Right forelimb (tissue), 1 donor: ENCODE measurements around the gene TEC.

Experiments used
- DNase-seq: peaks from one replicate; pipeline ENCODE4 v3.0.0-alpha.2; 2018

The TEC gene

DNA sequence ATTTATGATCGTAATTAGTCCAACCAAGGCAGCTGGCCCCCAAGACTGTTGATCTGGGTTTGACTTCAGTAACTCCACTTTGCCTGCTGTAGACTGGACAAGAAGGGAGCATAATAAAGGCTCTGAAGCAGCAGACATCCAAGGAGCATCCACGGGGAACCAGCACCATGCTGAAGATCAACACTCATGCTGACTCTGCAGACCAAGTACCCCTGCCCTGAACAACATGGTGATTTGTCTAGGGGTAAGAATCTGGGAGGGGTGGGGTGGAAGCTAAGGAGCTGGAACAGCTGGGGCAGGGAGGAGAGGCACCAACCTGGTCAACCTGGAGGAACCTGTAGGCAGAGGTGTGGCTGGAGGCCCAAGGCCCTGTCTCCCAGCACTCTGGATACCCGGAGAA lies 2.1 kb downstream of the TEC start:
- DNase-seq, result no peak

DNA sequence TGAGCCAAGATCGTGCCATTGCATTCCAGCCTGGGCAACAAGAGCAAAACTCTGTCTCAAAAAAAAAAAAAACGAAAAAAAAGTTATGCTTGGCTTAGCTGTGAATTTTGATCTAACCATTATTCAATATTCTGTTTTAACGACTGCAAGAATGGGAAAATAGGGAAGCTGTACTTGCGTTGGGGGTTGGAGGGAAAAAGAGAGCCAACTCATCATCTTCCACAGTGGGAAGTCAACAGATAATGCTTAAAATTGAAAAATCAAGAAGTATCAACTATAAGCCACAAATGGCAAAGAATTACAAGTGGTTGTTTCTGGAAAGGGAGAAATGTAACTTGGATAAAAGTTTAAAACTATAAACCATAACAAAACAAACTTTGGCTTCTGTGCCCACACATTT lies 2.9 kb downstream of the TEC start:
- no peak for DNase-seq

DNA sequence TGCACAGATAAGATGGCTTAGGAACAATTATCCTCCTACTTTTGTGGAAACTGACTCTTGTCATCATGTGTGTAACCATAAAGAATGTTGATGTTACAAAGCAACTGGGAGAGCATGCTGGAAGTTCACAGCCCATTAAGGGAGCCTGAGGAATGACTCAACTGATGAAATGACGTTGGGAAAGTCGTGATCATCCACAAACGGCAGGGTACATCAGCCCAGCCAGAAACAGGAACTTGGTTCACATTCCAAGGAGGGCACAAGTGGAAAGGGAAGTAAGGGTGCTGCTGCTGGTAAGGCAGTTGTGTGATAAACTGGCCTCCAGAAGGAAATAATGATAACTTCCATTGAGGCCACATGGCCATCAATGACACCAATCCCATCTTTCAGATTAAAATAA lies 6.7 kb downstream of the TEC start:
- DNase-seq, result no peak

DNA sequence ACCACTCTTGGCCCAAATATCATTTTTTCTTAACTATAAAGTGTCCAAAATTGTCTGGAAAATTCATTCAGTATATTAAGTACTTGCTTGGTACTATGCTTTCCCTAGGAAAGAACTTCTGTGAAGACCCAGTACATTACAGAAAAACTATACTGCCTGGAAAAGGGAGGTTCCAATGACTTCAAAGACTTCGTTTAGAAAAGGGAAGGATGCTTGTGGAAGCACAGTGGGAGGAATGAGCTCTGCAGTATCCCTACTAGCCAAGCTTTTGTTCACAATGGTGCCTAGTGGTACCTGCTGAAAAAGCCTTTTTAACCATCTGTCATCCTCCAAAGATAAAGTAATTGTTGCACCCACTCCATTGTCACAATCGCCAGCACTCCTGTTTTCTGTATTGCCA lies 7.2 kb downstream of the TEC start:
- DNase-seq, result no peak

DNA sequence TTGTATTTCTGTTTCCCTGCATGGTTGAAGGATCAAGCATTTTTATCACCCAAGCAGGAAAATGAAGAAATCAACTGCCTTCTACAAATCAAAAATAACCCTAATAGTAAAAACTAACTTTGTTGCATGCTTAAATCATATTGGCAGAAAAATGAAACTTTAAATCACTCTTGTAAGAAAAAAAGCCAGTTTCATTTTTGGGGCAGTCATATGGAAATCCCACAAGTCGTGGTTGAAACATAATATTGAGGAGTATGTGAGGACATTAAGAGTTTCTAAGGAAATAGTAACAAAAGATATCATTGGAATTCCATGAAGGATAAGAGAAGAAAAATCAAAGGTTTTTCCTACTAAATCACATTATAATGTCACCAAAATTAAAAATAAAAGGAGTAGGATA lies 8.4 kb downstream of the TEC start:
- no peak for DNase-seq

DNA sequence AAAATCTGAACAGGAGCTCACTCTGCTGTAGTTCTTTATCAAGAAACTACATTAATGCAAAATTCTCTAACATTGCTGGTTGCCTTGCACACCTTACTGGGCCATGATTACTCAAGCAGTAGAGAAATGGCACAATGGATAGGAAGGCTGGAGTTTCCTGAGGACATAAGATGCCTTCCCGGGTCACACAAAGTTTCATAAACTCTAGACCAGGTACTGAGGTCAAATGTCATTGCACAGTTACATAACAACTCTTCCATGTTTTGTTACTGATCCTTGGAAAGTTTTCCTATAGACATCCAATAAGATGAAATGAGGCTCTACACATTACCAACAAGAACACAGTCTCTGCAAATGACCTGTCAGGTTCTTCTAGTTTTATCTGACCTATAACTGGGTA lies 9.9 kb downstream of the TEC start:
- DNase-seq, result no peak

DNA sequence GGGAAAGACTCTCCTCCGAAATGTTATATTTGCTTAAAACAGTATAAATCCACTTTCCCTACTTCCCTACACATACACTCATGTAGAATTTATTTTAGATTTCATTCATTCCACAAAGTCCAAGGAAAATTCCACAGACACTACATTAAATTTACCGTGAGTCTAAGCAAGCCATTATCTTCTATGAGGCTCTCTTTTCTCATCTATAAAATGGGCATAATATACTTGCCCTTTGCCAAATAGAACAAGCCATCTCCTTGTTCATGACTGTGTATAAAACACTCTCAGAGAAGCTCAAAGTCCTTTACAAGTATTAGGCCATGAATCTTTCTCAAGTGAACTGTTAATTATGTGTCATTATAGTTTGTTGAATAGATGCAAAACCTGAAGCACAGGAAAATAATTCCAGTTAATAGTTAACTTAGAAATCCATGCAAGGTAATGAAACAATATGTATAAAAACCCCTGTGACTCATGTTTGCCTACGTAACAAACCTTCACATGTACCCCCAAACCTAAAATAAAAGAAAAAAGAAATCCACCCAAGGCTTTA lies 10.7 kb downstream of the TEC start:
- no peak for DNase-seq

DNA sequence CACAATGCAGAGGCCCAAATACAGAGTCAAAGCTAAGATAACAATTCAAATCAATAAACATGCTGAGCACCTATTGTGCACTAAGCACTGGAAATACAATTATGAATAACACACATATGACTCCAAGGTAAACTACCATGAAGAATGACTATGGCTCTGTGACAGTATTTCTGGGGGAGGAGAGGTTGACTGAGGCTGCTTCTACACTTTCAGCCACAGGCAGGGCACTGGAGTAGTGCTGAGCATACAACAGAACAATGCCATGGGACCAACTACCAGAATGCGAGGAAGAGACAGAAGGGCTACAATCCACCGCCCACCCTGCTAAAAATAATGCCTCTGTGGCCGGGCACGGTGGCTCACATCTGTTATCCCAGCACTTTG lies 13.7 kb downstream of the TEC start:
- DNase-seq, result no peak

DNA sequence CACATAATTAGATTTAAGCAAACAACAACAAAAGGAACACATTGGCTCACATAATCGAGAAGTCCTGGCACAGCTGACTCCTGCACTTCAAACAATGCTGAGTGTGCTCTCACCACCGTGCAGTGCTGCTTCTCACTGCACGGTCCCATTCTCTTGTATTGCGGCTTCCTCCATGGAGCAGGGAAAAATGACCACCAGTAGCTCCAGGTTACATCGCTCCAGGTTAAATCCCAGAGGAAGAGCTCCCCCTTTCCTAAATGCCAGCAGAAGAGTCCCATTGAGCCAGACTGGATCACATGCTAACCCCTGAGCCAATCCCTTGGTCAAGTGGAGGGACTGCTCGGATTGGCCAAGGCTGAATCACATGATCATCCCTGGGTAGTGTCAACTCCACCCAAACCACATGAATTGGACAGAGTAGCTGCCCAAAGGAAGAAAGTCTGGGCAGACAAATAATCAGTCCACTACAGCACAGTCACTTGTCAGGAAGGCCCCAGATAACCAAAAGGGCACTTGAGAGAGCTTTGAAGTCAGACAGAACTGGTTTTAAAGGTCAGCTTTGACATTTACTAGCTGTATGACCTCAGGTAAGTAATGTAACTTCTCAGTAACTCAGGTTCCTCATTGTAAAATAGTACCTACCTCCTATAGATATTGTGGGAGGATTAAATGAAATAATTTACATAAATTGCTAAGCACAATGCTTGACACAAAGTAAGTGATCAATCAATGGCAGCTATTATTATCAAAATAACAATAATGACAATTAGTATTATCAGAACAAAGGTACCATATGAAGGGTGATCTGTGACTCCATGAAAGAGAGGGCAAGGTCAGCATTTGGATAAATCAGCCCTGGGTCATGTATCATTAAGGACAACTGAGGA lies 14.3 kb downstream of the TEC start:
- DNase-seq, result no peak

DNA sequence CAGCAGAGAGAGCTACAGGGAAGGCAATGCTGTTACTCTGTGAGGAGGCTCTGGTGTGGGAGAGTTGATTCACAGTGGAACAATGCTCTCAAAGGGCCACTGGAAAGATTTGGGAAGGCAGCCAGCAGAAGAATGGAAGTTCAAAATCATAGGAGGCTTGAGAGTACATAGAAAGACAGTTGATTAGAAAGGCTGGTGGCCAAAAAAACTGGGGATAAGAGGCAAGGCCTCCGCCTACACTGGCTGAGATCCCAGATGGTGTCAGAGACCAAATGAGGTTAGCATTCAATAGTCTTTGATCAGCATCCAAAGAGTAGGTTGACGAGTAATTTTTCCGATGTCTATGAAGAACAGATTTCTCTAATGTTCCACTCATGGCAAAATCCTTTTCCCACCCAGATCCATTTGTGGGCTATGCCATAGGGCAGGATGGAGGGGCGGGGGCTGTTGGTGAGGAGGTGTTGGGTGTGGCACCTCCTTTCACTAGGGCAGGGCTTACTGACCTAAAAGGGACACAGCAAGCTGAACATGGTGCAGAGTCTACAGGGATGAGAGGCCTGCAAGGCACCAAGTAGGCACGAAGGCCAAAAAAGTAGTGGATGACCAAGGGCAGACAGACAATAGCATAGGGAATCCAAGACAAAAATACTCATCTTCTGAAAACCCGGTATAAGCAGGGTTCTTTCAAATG lies 15.1 kb downstream of the TEC start:
- DNase-seq, result no peak

DNA sequence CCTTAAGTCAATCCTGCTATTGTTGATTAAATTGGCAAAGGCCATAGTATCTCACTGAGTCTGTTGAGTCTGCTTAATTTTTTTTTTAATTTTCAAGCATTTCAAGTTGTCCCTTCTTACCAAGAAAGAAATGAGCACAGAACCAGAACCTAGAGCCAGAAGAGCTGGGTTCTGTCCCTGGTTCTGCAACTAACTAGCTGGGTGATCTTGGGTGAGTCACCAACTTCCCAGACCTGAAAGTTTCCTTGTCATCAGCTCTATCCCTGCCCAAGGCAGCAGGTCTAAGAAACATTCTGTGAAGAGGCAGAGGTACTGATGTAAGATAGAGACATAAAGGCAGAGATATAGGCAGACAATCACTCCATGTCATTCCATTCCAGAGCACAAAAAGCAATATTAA lies 17.3 kb downstream of the TEC start:
- no peak for DNase-seq

DNA sequence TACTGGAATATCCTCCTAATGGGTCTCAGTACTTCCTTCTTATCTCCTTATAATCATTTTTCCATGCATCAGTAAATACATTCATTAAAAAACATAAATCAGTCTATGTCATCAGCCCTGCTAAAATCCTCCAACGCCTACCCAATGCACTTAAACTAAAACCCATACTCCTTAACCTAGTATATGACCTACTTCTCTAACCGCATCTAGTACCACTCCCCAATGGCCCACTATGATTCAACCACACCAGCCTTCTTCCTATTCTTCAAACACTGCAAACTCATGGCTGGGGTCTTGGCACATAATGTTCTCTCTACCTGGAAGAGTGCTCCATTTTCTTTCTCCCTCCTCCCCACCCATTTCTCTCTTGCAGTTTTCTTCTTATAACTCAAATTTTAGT lies 18.7 kb downstream of the TEC start:
- no peak for DNase-seq

DNA sequence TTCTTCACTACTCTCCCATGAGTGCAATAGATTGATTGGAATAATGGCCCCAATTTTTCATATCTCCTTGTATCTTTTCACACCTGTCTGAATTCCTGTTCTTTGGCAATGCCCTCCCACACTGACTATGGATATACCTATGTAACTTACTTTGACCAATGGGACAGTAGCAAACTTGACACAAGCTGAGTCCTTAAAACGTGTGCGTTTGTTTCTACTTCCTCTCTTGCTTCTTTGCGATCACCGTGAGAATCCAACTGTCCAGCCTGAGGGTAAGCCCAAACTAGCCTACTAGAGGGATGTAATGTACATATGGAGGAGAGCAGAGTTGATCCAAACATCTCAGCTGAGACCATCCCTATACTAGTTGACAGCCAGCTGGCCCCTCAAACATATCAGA lies 19.3 kb downstream of the TEC start:
- DNase-seq, result no peak

DNA sequence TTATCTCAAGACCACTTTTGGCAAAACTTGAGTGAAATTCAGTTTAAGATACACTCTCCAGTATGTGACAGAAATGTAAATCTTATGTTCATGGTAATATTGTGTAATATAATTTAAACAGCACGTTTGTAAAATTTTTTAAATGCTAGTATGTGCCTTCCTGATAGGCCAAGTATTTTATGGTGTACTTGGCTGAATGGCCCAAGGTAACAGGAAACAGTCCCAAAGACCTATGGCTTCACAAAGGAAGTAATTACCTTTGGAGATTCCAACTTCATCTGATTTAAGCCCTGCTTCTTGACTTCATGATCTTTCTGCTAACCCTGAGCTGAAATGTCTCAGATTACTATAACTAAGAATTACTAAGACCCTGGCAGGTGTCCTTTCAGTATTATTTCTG lies 20.3 kb downstream of the TEC start:
- DNase-seq, result no peak

DNA sequence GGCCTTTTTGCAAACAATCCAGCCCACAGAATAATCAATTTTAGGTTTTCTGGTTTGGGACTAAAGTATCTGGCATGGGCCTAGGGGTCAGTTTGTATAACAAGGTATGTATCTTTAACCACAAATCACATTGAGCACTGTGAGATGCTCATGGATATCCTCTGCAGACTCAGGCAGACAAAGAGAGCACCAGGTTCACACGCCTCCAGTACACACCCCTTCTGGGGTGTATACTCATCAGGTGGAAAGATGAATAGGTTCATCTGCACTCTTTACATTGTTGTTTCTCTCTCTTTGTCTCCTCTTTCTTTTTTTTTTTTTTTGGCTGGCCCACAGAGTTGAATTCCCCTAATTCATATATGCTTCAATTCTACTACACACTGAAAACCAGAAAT lies 21.1 kb downstream of the TEC start:
- no peak for DNase-seq

DNA sequence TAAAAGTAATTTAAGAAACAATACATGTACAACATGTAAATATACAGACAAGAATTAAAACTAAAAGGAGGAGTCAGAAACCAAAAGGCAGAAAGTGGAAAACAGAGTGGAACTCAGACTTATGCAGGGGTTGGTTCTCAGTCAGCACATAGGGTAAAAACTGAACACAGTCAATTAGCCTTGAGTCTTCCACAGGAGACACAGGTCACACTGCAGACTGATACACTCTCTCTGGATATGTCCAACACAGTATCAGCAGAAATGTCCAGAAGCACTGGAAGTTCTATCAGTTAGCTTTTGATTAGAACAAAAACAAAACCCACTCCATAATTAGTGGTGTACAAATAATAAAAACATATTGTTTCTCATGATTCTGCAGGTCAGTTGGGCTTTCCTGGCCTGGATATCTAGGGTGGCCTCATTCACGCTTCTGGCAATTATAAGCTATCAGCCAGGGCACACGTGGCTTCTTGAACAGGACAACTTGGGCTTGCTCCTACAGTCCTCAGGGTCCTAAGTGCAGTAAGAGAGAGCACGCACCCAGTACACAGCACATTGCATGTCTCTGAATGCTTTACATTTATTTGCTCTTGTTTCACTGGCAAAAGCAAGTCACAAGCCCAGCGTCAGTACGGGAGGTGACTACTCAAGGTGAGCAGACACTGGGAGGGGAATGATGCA lies 21.6 kb downstream of the TEC start:
- no peak for DNase-seq

DNA sequence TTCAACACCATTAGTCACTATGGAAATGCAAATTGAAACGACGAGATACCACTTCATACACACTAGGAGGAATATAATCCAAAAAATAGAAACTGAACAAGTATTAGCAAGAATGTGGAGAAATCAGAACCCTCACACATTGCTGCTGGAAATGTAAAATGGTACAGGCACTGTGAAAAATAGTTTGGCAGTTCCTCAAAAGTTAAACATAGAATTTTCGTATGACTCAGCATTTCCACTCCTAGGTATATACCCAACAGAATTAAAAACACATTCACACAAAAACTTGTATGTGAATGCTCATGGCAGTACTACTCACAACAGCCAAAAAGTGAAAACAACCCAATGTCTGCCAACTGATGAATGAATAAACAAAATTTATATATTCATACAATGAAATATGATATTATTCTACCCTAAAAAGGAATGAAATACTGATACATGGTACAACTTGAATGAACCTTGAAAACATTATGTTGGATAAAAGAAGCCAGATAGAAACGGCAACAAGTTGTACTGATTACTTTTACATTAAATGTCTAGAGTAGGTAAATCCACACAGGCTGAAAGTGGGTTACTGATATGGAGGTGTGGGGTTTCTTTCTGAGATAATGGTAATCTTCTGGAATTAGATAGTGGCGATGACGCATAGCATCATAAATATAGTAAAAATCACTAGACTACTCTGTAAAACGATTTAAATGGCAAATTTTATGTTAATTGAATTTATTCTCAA lies 22.3 kb downstream of the TEC start:
- no peak for DNase-seq

DNA sequence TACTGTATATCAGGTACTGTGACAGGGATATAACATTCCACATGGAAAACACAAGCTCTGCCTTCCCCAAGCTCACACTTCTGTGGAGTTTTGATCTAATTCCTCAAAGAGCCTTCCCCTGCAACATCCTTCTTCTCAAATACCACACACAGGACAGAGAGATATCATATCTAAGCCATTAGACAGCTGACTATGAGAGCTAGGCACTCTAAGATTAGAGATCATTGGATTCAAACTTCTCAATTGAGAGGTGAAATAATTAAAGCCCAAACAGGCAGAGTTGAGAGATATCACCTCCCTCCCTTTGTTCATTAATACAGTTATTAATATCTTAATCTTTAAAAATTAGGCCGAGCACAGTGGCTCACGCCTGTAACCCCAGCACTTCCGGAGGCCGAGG lies 25.0 kb downstream of the TEC start:
- DNase-seq, result no peak

DNA sequence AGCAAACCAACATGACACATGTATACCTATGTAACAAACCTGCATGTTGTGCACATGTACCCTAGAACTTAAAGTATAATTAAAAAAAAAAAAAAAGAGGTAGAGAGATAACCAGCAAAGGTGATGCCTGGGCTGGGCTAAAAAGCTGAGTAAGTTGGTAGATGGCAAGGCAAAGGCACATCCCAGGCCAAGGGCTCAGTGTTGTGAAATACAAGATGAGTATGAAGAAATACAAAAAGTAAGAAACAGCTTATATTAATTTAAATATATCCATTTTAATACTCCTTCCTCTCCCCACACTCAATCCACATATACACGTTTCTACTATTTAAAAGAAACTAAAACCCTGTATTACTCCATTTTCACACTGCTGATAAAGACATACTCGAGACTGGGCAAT lies 25.8 kb downstream of the TEC start:
- DNase-seq, result no peak

DNA sequence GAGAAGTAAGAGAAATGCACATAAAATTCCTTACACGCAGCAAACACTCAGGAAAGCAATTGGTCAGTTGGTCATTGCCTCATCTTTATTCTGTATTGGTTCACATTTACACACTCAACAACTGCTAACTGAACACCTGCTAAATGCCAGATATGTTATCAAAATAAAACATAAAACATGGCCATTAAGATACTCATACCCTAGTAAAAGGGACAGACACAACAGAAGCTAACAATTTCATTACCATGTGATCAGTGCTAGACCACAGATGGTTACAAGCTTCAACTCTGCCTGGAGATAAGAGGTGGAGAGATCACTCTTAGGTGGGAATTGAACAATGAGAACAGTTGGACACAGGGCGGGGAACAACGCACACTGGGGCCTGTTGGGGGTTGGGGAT lies 26.2 kb downstream of the TEC start:
- DNase-seq, result no peak

DNA sequence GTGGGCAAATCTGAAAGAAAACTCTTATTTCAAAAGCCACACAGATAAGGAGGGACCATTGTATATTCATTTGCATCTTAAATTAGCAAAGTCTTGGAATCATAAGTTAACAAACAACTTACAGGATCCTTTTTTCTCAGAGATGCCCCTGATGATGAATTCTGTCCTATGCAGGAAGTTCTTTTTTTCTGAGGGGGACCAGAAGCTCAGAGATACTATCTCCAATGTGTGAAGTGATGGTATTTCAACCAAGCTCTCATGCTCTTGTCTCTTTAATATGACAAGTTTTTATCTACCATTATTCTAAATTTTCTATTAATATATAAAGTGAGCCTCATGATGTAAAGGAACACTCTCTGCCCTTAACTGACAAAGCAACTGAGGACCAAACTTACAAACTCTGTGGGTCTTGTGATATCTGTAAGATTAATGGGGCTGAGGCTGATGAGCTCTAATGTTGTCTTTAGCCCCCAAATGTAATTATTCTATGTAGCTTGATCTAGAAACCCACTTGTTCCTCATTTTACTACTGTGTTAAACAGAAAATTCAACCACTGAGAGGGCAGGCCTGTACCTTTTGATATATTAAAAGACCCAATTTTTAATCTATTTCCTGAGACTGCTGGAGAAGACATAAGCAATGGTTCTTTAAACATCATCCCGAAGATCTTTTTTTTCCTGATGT lies 27.0 kb downstream of the TEC start:
- DNase-seq, result no peak

DNA sequence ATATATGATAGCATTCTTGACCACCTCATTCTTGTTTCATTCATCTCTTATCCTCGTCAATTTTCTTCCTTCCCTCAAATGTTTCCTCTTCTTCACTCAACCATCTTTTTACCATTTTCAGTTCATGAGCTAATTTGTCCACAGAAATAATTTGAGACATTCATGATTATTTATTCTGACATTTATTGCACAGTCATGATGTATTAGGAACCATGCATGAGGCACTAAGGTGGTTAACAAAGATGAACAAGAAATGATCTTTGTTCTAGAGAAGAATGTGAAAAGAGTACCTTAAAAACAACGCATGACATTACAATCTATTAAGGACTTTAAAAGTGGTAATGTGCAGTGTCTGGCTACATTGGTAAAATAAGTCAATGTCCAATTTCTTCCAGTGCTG lies 27.9 kb downstream of the TEC start:
- DNase-seq, result no peak
